ENCODE data around the gene CST6.
"Not testable (repeated sequence)": the region's sequence is repeated elsewhere in the genome, so short reads cannot be mapped to it uniquely, and the experiment has no call there.

GRCh38 chr11:66010036-66010435, 1.8 kb upstream of the CST6 start:
- not testable (repeated sequence) for TF ChIP-seq CTCF (IDR thresholded peaks at IDR 0.05); MAX (IDR thresholded peaks at IDR 0.05); HMGXB4 (CRISPR knock-in tag; IDR thresholded peaks at IDR 0.05; ENCODE audit: borderline replicate concordance); POLR2A (IDR thresholded peaks at IDR 0.05; ENCODE audit: low read length); SMC3 (IDR thresholded peaks at IDR 0.05); PBX3 (IDR thresholded peaks at IDR 0.05); FOXS1 (CRISPR knock-in tag; IDR thresholded peaks at IDR 0.05); RFX5 (IDR thresholded peaks at IDR 0.05); RAD21 (conservative IDR thresholded peaks at IDR 0.05 in 1 of 2, IDR thresholded peaks at IDR 0.05 in 1 of 2)

Measured in A549 (cell line).